Neural cell (in vitro differentiated cells): Measurements from ENCODE around the gene ANKDD1B.

Source experiments
- CTCF ChIP-seq: fragments of 450-650 bp; IDR thresholded peaks from 2 replicates; pipeline ENCODE4 v1.5.1; 2014; ENCODE audit warnings: antibody characterized with exemption, mild to moderate bottlenecking, moderate library complexity; ENCODE audit not compliant: poor library complexity, severe bottlenecking
- POLR2AphosphoS5 ChIP-seq: IDR thresholded peaks from 2 replicates; pipeline ENCODE4 v1.6.1; 2012
- RAD21 ChIP-seq: fragments of 450-650 bp; conservative IDR thresholded peaks from 2 replicates; pipeline ENCODE4 v1.6.1; 2014; ENCODE audit warnings: antibody characterized with exemption, mild to moderate bottlenecking, moderate library complexity

GRCh38 chr5:75622564-75622963, 11.3 kb downstream of the ANKDD1B start:
- TF ChIP-seq CTCF (no peak), RAD21 (no peak), POLR2AphosphoS5 (no peak)
